GM19455 (cell line): ENCODE results near the gene SPSB1.

Experiments used
- ATAC-seq: cut with Tn5 transposase; IDR thresholded peaks from one replicate; pipeline ENCODE4 v1.9.1; 2021; ENCODE audit not compliant: unreplicated experiment

Gene SPSB1

DNA sequence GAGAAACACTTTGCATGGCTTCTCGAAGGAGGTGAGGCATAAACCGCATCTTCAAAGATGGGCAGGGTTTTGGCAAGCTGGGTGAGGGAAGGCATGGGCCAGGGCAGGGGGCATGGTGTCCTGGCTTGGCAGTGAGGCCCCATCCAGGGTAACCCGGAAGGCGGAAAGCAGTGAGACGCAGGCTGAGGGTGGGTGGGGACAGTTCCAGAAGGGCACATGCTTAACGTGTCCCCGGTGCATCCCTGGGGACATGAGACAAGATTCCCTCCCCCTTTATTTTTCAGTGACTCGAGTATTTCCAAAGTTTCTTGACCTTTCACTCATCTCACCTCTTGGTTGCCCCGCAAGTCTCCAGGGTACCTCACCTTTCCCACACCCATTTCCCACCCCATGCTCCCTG, 123.8 kb downstream of the SPSB1 start:
- no peak for ATAC-seq

DNA sequence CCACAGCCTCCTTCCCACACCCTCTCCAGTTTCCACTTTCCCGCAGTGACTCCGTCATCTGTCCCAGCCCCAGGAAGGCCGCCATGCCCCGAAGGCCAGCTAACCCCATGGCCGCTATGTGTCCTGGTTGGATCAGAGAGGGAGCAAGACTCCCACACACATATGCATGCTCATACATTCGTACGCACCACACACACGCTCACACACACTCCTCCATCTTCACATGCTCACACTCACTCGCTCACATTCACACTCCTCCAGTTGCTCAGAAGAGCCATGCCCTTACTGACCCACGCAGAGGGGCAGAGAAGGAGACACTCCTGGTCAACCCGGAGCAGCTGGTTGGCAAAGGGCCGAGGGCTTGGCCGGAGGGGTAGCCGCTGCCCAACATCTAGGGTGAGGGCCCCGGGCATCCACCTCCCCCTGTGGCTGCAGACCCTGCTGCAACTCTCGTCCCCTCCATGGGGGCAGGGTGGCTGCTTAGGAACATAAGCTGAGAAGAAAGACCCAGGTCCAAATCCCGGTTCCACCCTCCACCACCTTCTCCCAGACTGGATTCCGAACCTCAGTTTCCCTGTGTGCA, 124.3 kb downstream of the SPSB1 start:
- ATAC-seq: no peak

DNA sequence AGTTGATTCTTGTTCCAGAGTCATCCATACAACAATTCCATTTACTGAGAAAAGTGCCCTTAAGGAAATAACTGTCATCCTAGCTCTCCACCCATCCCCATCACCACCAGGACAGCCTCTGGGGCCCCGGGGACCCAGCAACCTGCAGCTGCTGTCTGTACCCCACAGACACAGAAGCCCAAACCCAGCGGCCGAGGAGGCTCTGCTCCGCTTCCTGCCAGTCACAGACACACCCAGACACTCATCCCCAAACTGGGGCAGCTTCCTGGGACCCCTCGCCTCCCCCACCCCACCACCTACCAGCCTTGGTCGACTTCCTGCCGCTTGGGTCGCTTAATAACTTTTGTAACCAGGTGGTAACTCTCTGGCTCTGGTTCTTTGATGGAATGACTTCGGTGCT, 125.0 kb downstream of the SPSB1 start:
- no peak for ATAC-seq

DNA sequence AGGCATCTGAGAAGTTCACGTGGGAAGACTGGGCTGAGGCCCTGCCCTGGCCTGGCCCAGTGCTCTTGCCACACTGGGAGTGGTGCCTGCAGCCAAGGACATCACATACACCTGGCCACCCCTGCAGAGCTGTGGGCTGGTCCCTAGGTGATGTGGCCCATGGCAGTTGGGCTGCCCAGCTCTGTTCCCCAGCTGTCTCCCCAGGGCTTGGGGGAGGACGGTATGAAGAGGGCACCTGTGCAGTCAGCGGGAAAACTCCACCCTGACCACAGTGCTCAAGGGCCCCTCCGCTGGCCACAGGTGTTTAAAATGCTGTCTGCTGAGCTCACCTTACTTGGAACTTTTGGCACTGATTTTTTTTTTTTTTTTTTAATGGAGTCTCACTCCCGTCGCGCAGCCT, 126.2 kb downstream of the SPSB1 start:
- no peak for ATAC-seq
